Body of pancreas (tissue), 4 donors: ENCODE results near the gene DSP. TPM values are rescaled to one million over a fixed set of nuclear protein-coding genes. Genes with fewer than 3 reads are reported as not detected.

Experiments used
- ATAC-seq: fragments of 150-250 bp; one replicate; pipeline ENCODE4 v1.9.1; 2016
- DNase-seq, 4 donors: peaks; one replicate each; pipeline ENCODE4 v3.0.0-alpha.2; 2019
- H3K27ac ChIP-seq, 4 donors: fragments of 200-600 bp; sonication (generic); 1 replicate in 3 of 4; 2 replicates in 1 of 4; pipeline versions ENCODE4 v1.5.1 to v1.6.1; 2016 to 2019; ENCODE audit warnings: mild to moderate bottlenecking in 1 of 4, mixed read lengths in 1 of 4, moderate library complexity in 1 of 4
- H3K27me3 ChIP-seq, 2 donors: fragments of 200-600 bp; sonication (generic); one replicate each; pipeline ENCODE4 v1.6.0; 2016; ENCODE audit warnings: mild to moderate bottlenecking in 1 of 2
- H3K36me3 ChIP-seq, 2 donors: fragments of 200-600 bp; sonication (generic); replicated peaks in 1 of 2; 2 replicates each; pipeline ENCODE4 v1.5.1; 2016; ENCODE audit warnings: low read depth in 2 of 2; ENCODE audit not compliant: insufficient read depth in 1 of 2
- H3K4me1 ChIP-seq: fragments of 200-600 bp; sonication (generic); one replicate; pipeline ENCODE4 v1.6.0; 2016
- H3K4me3 ChIP-seq, 2 donors: fragments of 200-600 bp; sonication (generic); 1 replicate in 1 of 2; 2 replicates in 1 of 2; pipeline ENCODE4 v1.5.1; 2016 to 2019
- H3K9me3 ChIP-seq, 3 donors: fragments of 200-600 bp; sonication (generic); 1 replicate in 2 of 3; 2 replicates in 1 of 3; pipeline ENCODE4 v1.5.1; 2016
- CTCF ChIP-seq, 7 experiments: fragments of 450-650 bp in 4 of 7; fragments of 200-600 bp in 3 of 7; sonication (generic) in 3 of 7; IDR thresholded peaks; one replicate each; pipeline ENCODE4 v1.5.1; 2016 to 2019; ENCODE audit warnings: antibody characterized with exemption in 7 of 7
- POLR2A ChIP-seq, 3 donors: fragments of 450-650 bp; IDR thresholded peaks; one replicate each; pipeline ENCODE4 v1.6.1; 2016; ENCODE audit warnings: antibody characterized with exemption in 3 of 3, mild to moderate bottlenecking in 2 of 3
- WGBS, 2 donors: methylation state at CpG; one replicate each; pipeline ENCODE4 v1.1.5; 2017; 5-methylcytosine and 5-hydroxymethylcytosine counted together
- intact Hi-C: fragments of 100-400 bp; cut with DNase I; formaldehyde crosslinking; loops from one replicate; pipeline ENCODE4 v1.15.1; 2023
- total RNA-seq, 2 donors: library from RNA; depleted of rRNA; stranded (reverse); fragments of >200 nt; gene quantifications; one replicate each; pipeline ENCODE4 v1.1.0, GENCODE V29; 2016

Gene DSP
- total RNA-seq, 2 donors from 2014 or later: 85.0 to 127 TPM

GRCh38 chr6:7556394-7557106 is 15.1 kb downstream of the DSP start:
- no peaks in the 10 kb centered on the region for H3K9me3 ChIP-seq
- no peak overlapping the region for H3K27ac ChIP-seq
- TF ChIP-seq POLR2A (IDR thresholded peaks at IDR 0.05): no peak
- no peak for TF ChIP-seq CTCF (IDR thresholded peaks at IDR 0.05)
- no peaks in the 10 kb centered on the region for H3K27me3 ChIP-seq
- intact Hi-C loops: no loop called here
- DNase-seq (no peak), ATAC-seq (no peak)
- peaks cover 48% of the 10 kb centered on the region for H3K4me1 ChIP-seq
- H3K4me3 ChIP-seq: no peak overlapping the region
- peaks cover 0 to 4% of the 10 kb centered on the region in 2 donors for H3K36me3 ChIP-seq
- 87 to 92% methylated on average over 12 of the region's 12 CpGs for WGBS, 2 donors

- Histone ChIP-seq H3K27me3 (no peaks in the 10 kb centered on the region), H3K36me3 (peaks cover 0 to 4% of the 10 kb centered on the region in 2 donors), H3K27ac (peak overlapping the region in 1 of 4 donors; percentile 93), H3K4me3 (no peak overlapping the region), H3K4me1 (peaks cover 49% of the 10 kb centered on the region), H3K9me3 (no peaks in the 10 kb centered on the region)
- ATAC-seq (no peak), DNase-seq (no peak)
- TF ChIP-seq CTCF (IDR thresholded peaks at IDR 0.05) (no peak), POLR2A (IDR thresholded peaks at IDR 0.05) (no peak)
- intact Hi-C loops: no loop called here
- 79 to 84% methylated on average over 2 of the region's 2 CpGs for WGBS, 2 donors
Observed at GRCh38 chr6:7557652-7558051, 16.2 kb downstream of the DSP start.

- H3K36me3 ChIP-seq: peaks cover 0 to 4% of the 10 kb centered on the region in 2 donors
- no peaks in the 10 kb centered on the region for H3K9me3 ChIP-seq
- H3K4me3 ChIP-seq: no peak overlapping the region
- DNase-seq (no peak), ATAC-seq (no peak)
- intact Hi-C loops: no loop called here
- H3K27ac ChIP-seq: peak overlapping the region in 2 of 4 donors; percentile 89 to 93
- 92 to 94% methylated on average over 4 of the region's 4 CpGs for WGBS, 2 donors
- H3K27me3 ChIP-seq: no peaks in the 10 kb centered on the region
- peaks cover 41% of the 10 kb centered on the region for H3K4me1 ChIP-seq
- TF ChIP-seq POLR2A (IDR thresholded peaks at IDR 0.05) (no peak), CTCF (IDR thresholded peaks at IDR 0.05) (no peak)
Observed at GRCh38 chr6:7558781-7559180, 17.3 kb downstream of the DSP start.

- Histone ChIP-seq H3K4me3 (no peak overlapping the region), H3K36me3 (peaks cover 0 to 4% of the 10 kb centered on the region in 2 donors), H3K4me1 (peaks cover 37% of the 10 kb centered on the region), H3K27me3 (no peaks in the 10 kb centered on the region), H3K9me3 (no peaks in the 10 kb centered on the region), H3K27ac (peak overlapping the region in 3 of 4 donors; percentile 88 to 93 (median 89))
- ATAC-seq (no peak), DNase-seq (no peak)
- WGBS, 2 donors: 86 to 88% methylated on average over 6 of the region's 6 CpGs
- TF ChIP-seq CTCF (IDR thresholded peaks at IDR 0.05) (no peak), POLR2A (IDR thresholded peaks at IDR 0.05) (no peak)
- intact Hi-C loops: no loop called here
Observed at GRCh38 chr6:7559196-7559595, 17.7 kb downstream of the DSP start.
